Kidney epithelial cell (primary cell): ENCODE measurements around the gene SAMD11. TPM values are rescaled to one million over a fixed set of nuclear protein-coding genes. Genes with fewer than 3 reads are reported as not detected.

ENCODE experiments used
- DNase-seq: peaks from one replicate; pipeline ENCODE4 v3.0.0-alpha.2; 2010; ENCODE audit warnings: low read depth
- H3K27me3 ChIP-seq: 2 replicates; pipeline ENCODE4 v1.6.0; 2011; ENCODE audit warnings: low read length; ENCODE audit not compliant: control insufficient read depth, insufficient read depth
- H3K36me3 ChIP-seq: 2 replicates; pipeline ENCODE4 v1.5.1; 2011; ENCODE audit warnings: low read length; ENCODE audit not compliant: control insufficient read depth, insufficient read depth
- H3K4me3 ChIP-seq: 2 replicates; pipeline ENCODE4 v1.5.1; 2011; ENCODE audit warnings: low read depth, mild to moderate bottlenecking, control low read depth, low read length
- total RNA-seq: library from RNA; depleted of rRNA; stranded (reverse); fragments of >200 nt; gene quantifications from 2 replicates; pipeline ENCODE4 v1.2.3, GENCODE V29; 2015
- TF ChIP-seq, protein P1 (sequence below): IDR thresholded peaks from 2 replicates; pipeline ENCODE4 v1.5.1; 2011; ENCODE audit warnings: mild to moderate bottlenecking, moderate library complexity, low read length, control low read depth, inconsistent platforms; ENCODE audit not compliant: insufficient read depth, poor library complexity, severe bottlenecking

Gene SAMD11
- total RNA-seq, 1 donor from 2014 or later, result 2.3 TPM

DNA sequence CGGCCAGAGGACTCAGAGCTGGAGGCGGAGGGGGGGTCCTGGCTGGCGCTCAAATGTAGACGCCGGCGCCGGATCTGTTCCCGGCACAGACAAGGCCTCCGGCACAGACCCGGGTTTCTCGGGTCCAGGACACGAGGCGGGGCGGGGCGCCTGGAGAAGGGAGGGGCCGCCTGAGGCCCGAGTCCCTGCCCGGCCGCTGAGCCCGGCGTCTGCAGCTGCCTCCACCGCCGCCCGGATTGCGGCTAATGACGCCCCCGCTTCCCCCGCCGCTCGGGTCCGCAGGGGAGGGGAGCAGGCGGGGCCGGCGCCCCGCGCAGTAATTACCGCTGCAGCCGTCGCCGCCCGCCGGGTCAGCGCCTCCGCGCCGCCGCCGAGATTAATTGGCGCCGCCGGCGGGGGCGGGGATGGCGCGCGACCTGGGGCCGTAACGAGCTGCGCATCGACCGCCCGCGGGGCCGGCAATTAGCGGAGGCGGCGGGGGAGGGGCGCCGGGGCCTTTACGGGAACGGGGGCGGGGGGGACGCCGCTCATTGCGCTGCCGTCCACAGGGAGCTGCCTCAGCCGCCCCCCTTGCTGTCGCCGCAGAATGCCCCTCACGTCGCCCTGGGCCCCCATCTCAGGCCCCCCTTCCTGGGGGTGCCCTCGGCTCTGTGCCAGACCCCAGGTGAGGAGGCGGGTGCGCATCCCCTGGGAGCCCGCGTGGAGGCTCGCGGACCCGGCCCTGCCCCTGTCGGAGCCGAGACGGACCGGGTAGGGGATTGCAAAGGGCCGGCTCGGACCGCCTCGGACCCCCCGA lies 18.1 kb downstream of the SAMD11 start:
- no peak for DNase-seq
- no peaks in the 10 kb centered on the region for H3K36me3 ChIP-seq
- peaks cover 26% of the 10 kb centered on the region for H3K27me3 ChIP-seq
- H3K4me3 ChIP-seq, result peak overlapping the region; percentile 36
- TF ChIP-seq, protein P1, sequence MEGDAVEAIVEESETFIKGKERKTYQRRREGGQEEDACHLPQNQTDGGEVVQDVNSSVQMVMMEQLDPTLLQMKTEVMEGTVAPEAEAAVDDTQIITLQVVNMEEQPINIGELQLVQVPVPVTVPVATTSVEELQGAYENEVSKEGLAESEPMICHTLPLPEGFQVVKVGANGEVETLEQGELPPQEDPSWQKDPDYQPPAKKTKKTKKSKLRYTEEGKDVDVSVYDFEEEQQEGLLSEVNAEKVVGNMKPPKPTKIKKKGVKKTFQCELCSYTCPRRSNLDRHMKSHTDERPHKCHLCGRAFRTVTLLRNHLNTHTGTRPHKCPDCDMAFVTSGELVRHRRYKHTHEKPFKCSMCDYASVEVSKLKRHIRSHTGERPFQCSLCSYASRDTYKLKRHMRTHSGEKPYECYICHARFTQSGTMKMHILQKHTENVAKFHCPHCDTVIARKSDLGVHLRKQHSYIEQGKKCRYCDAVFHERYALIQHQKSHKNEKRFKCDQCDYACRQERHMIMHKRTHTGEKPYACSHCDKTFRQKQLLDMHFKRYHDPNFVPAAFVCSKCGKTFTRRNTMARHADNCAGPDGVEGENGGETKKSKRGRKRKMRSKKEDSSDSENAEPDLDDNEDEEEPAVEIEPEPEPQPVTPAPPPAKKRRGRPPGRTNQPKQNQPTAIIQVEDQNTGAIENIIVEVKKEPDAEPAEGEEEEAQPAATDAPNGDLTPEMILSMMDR, result no peak

DNA sequence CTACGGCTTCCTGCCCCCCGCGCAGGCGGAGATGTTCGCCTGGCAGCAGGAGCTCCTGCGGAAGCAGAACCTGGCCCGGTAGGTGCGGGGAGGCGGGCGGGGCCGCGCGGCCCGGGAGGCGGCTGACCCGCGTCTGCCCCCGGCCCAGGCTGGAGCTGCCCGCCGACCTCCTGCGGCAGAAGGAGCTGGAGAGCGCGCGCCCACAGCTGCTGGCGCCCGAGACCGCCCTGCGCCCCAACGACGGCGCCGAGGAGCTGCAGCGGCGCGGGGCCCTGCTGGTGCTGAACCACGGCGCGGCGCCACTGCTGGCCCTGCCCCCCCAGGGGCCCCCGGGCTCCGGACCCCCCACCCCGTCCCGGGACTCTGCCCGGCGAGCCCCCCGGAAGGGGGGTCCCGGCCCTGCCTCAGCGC lies 18.7 kb downstream of the SAMD11 start:
- no peak for DNase-seq
- TF ChIP-seq, protein P1, result no peak
- H3K4me3 ChIP-seq, result peak overlapping the region; percentile 36
- H3K36me3 ChIP-seq, result no peaks in the 10 kb centered on the region
- H3K27me3 ChIP-seq, result peaks cover 23% of the 10 kb centered on the region

DNA sequence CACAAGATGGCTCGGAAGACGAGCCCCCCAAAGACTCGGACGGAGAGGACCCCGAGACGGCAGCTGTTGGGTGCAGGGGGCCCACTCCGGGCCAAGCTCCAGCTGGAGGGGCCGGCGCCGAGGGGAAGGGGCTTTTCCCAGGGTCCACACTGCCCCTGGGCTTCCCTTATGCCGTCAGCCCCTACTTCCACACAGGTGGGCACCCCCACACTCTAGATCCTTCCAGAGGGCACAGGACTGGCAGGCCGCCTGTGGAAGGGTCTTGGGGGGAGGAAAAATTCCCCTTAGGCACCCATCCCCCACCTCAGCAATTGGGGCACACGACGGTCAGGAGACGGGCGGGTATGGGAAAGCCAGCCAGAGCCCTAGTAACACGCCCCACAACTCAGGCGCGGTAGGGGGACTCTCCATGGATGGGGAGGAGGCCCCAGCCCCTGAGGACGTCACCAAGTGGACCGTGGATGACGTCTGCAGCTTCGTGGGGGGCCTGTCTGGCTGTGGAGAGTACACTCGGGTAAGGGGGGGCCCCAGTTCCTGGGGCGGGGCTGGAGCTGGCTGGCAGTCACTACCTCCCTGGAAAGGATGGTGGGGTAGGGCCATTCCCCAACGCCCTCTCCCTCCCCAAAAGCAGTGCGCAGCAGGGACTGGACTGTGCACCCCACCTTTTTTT lies 19.3 kb downstream of the SAMD11 start:
- peak overlapping the region; percentile 36 for H3K4me3 ChIP-seq
- TF ChIP-seq, protein P1, result no peak
- no peaks in the 10 kb centered on the region for H3K36me3 ChIP-seq
- no peak for DNase-seq
- H3K27me3 ChIP-seq, result peaks cover 18% of the 10 kb centered on the region

DNA sequence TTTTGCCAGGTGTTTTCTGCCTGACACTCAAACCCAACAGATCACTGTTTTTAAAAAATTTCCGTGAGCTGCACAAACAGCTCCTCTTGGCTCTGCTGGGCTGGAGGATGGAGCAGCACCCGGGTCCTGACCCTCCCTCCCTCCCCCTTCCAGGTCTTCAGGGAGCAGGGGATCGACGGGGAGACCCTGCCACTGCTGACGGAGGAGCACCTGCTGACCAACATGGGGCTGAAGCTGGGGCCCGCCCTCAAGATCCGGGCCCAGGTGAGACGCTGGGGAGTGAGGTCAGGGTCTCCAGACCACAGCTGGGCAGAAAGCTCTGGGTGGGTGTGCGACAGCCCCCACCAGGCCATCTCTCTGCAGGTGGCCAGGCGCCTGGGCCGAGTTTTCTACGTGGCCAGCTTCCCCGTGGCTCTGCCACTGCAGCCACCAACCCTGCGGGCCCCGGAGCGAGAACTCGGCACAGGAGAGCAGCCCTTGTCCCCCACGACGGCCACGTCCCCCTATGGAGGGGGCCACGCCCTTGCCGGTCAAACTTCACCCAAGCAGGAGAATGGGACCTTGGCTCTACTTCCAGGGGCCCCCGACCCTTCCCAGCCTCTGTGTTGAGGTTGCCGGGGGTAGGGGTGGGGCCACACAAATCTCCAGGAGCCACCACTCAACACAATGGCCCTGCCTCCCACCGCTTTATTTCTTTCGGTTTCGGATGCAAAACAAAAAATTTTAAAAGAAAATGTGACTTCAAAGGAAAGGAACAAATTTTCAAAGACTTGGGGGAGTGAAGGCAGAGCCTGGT lies 20.0 kb downstream of the SAMD11 start:
- H3K27me3 ChIP-seq, result peaks cover 15% of the 10 kb centered on the region
- no peak overlapping the region for H3K4me3 ChIP-seq
- TF ChIP-seq, protein P1, result no peak
- H3K36me3 ChIP-seq, result no peaks in the 10 kb centered on the region
- no peak for DNase-seq

- Histone ChIP-seq H3K36me3 (no peaks in the 10 kb centered on the region), H3K4me3 (no peak overlapping the region), H3K27me3 (peaks cover 7% of the 10 kb centered on the region)
- TF ChIP-seq, protein P1, result no peak
- DNase-seq, result no peak
These were observed 20.9 kb downstream of the SAMD11 start for GRCh38 chr1:944341-945325.
